Measurements from ENCODE around the gene NARF.

DNA sequence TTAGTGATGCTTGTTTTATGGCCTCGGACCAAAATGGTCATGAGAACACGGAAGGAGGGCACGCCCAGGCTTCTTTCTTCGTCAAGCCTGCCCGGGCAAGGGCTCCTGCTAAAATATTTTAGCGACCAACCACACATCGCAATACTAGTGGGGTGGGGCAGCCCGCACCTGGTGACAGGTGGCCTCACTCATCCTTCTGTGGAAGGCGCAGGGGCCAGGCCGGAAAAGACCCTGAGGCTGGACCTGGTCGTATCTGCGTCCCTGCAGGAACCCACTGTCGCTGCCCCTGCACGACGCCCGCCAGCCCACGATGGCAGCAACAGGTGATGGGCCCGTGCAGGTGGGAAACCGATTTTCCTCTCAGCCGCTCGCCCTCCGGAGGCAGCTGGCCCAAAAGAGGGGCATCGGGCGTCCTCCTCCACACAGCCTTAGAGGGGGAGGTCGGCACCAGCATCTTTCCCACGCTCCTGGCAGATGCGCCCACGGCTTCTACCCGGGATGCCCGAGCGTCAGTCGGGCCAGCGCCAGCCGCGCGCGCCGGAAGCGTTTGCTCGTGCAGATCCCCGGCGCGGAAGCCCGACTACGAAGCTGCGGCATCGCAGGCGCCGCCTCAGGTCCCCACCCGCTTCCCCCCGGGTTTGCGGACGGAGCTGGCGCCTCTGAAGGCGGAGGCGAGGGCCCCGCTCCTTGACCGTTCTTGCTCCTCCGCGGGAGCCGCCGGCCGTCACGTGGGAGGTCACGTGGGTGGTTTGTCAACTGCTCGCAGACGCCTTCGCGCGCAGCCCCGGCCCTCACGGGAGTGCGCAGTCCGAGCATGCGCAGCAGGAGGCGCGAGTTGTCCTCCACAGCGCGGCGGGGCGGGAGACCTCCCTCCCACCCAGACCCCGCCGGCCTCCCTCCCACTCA lies 38.2 kb downstream of the NARF start:
- TF ChIP-seq, protein P1, sequence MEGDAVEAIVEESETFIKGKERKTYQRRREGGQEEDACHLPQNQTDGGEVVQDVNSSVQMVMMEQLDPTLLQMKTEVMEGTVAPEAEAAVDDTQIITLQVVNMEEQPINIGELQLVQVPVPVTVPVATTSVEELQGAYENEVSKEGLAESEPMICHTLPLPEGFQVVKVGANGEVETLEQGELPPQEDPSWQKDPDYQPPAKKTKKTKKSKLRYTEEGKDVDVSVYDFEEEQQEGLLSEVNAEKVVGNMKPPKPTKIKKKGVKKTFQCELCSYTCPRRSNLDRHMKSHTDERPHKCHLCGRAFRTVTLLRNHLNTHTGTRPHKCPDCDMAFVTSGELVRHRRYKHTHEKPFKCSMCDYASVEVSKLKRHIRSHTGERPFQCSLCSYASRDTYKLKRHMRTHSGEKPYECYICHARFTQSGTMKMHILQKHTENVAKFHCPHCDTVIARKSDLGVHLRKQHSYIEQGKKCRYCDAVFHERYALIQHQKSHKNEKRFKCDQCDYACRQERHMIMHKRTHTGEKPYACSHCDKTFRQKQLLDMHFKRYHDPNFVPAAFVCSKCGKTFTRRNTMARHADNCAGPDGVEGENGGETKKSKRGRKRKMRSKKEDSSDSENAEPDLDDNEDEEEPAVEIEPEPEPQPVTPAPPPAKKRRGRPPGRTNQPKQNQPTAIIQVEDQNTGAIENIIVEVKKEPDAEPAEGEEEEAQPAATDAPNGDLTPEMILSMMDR (optimal IDR thresholded peaks at IDR 0.05 in 1 of 3, IDR thresholded peaks at IDR 0.05 in 1 of 3, conservative IDR thresholded peaks at IDR 0.05 in 1 of 3; ENCODE audit: extremely low read depth in 1 of 3, insufficient read depth in 2 of 3, low read length in 3 of 3), result peak in 1 of 3 experiments; percentile 20
- TF ChIP-seq EZH2 (IDR thresholded peaks at IDR 0.05; ENCODE audit: low read length), result no peak

All from keratinocyte (primary cell).